HEK293 (cell line): ENCODE results near the gene PRPF38B.
A peak's percentile ranks its signal among the peaks of the same experiment; 100 is the strongest.

Source experiments
- CTCF ChIA-PET: fragments of 350-600 bp; formaldehyde crosslinking; extraction: SDS; loops from one replicate; lab custom pipeline; 2021; ENCODE audit warnings: antibody characterized with exemption; lab: Yijun Ruan, JAX
- POLR2A ChIA-PET: fragments of 300-600 bp; formaldehyde crosslinking; extraction: SDS; loops from one replicate; lab custom pipeline; 2020; ENCODE audit warnings: antibody characterized with exemption, inconsistent platforms; lab: Yijun Ruan, JAX
- H3K27ac ChIP-seq: fragments of 200-500 bp; sonication (Bioruptor generic); 2 replicates; pipeline ENCODE4 v1.5.1; 2014; ENCODE audit warnings: low read depth, low read length, control low read depth, inconsistent platforms; ENCODE audit errors: extremely low read depth
- H3K36me3 ChIP-seq, 2 experiments: fragments of 200-500 bp in 1 of 2; sonication (Bioruptor generic) in 1 of 2; 1 replicate in 1 of 2; 2 replicates in 1 of 2; pipeline ENCODE4 v1.5.1; 2014 to 2017; ENCODE audit warnings: inconsistent platforms in 2 of 2, low read length in 2 of 2; ENCODE audit not compliant: control insufficient read depth in 2 of 2, insufficient read depth in 1 of 2
- H3K4me1 ChIP-seq: fragments of 200-500 bp; sonication (Bioruptor generic); 2 replicates; pipeline ENCODE4 v1.5.1; 2014; ENCODE audit warnings: mild to moderate bottlenecking, low read length, inconsistent platforms; ENCODE audit not compliant: control insufficient read depth, insufficient read depth
- H3K4me3 ChIP-seq: 2 replicates; pipeline ENCODE4 v1.5.1; 2011; ENCODE audit warnings: low read depth, mild to moderate bottlenecking, control low read depth, low read length, moderate library complexity
- H3K9me3 ChIP-seq: fragments of 200-500 bp; sonication (Bioruptor generic); 2 replicates; pipeline ENCODE4 v1.5.1; 2014; ENCODE audit warnings: low read depth, low read length, inconsistent platforms; ENCODE audit not compliant: control insufficient read depth, insufficient read depth
- IKZF3 ChIP-seq: fragments of 450-650 bp; IDR thresholded peaks from 2 replicates; pipeline ENCODE4 v1.5.0; 2018; ENCODE audit warnings: missing biosample characterization, mild to moderate bottlenecking, missing genetic modification characterization, moderate library complexity
- KLF7 ChIP-seq: fragments of 450-650 bp; formaldehyde crosslinking; IDR thresholded peaks from 2 replicates; pipeline ENCODE4 v1.5.1; 2016; ENCODE audit warnings: missing biosample characterization, missing genetic modification characterization, borderline replicate concordance
- KLF8 ChIP-seq: fragments of 450-650 bp; formaldehyde crosslinking; IDR thresholded peaks from 2 replicates; pipeline ENCODE4 v1.5.1; 2016; ENCODE audit warnings: missing biosample characterization, missing genetic modification characterization
- PRDM1 ChIP-seq: fragments of 450-650 bp; formaldehyde crosslinking; IDR thresholded peaks from 2 replicates; pipeline ENCODE4; 2016; ENCODE audit warnings: missing biosample characterization, missing genetic modification characterization
- SCRT2 ChIP-seq: fragments of 450-650 bp; formaldehyde crosslinking; IDR thresholded peaks from 2 replicates; pipeline ENCODE4 v1.5.1; 2016; ENCODE audit warnings: missing biosample characterization, missing genetic modification characterization
- ZBTB21 ChIP-seq: fragments of 450-650 bp; formaldehyde crosslinking; IDR thresholded peaks from 2 replicates; pipeline ENCODE4 v1.5.1; 2017; ENCODE audit warnings: missing biosample characterization, missing genetic modification characterization
- ZBTB48 ChIP-seq: fragments of 450-650 bp; formaldehyde crosslinking; IDR thresholded peaks from 2 replicates; pipeline ENCODE4 v1.5.1; 2016; ENCODE audit warnings: missing biosample characterization, missing genetic modification characterization
- ZEB2 ChIP-seq: fragments of 450-650 bp; formaldehyde crosslinking; IDR thresholded peaks from 2 replicates; pipeline ENCODE4 v1.5.1; 2016; ENCODE audit warnings: missing biosample characterization, missing genetic modification characterization
- ZIC2 ChIP-seq: fragments of 450-650 bp; formaldehyde crosslinking; IDR thresholded peaks from 2 replicates; pipeline ENCODE4 v1.5.1; 2016; ENCODE audit warnings: missing biosample characterization, missing genetic modification characterization
- ZNF121 ChIP-seq: fragments of 450-650 bp; formaldehyde crosslinking; IDR thresholded peaks from 2 replicates; pipeline ENCODE4 v1.5.1; 2016; ENCODE audit warnings: missing biosample characterization, missing genetic modification characterization
- ZNF133 ChIP-seq: fragments of 450-650 bp; formaldehyde crosslinking; IDR thresholded peaks from 2 replicates; pipeline ENCODE4 v1.5.1; 2016; ENCODE audit warnings: missing biosample characterization, missing genetic modification characterization
- ZNF138 ChIP-seq: fragments of 450-650 bp; formaldehyde crosslinking; IDR thresholded peaks from 2 replicates; pipeline ENCODE4 v1.5.1; 2016; ENCODE audit warnings: missing biosample characterization, missing genetic modification characterization, borderline replicate concordance
- ZNF184 ChIP-seq: fragments of 450-650 bp; IDR thresholded peaks from 2 replicates; pipeline ENCODE4 v1.5.1; 2018; ENCODE audit warnings: missing biosample characterization, mild to moderate bottlenecking, missing genetic modification characterization
- ZNF202 ChIP-seq: fragments of 450-650 bp; formaldehyde crosslinking; IDR thresholded peaks from 2 replicates; pipeline ENCODE4 v1.5.1; 2016; ENCODE audit warnings: missing biosample characterization, missing genetic modification characterization, borderline replicate concordance
- ZNF292 ChIP-seq: fragments of 450-650 bp; formaldehyde crosslinking; IDR thresholded peaks from 2 replicates; pipeline ENCODE4 v1.5.1; 2016; ENCODE audit warnings: low read depth, missing biosample characterization, missing genetic modification characterization, borderline replicate concordance
- ZNF302 ChIP-seq: fragments of 450-650 bp; formaldehyde crosslinking; IDR thresholded peaks from 2 replicates; pipeline ENCODE4 v1.5.1; 2016; ENCODE audit warnings: missing biosample characterization, missing genetic modification characterization, low read depth
- ZNF341 ChIP-seq: fragments of 450-650 bp; formaldehyde crosslinking; IDR thresholded peaks from 2 replicates; pipeline ENCODE4; 2016; ENCODE audit warnings: low read depth, missing biosample characterization, missing genetic modification characterization
- ZNF366 ChIP-seq: fragments of 450-650 bp; formaldehyde crosslinking; conservative IDR thresholded peaks from 2 replicates; pipeline ENCODE4 v1.5.1; 2016; ENCODE audit warnings: missing biosample characterization, missing genetic modification characterization
- ZNF629 ChIP-seq: fragments of 450-650 bp; formaldehyde crosslinking; IDR thresholded peaks from 2 replicates; pipeline ENCODE4 v1.5.1; 2017; ENCODE audit warnings: missing biosample characterization, missing genetic modification characterization
- ZNF660 ChIP-seq: fragments of 450-650 bp; IDR thresholded peaks from 2 replicates; pipeline ENCODE4 v1.5.1; 2018; ENCODE audit warnings: missing biosample characterization, mild to moderate bottlenecking, missing genetic modification characterization
- ZSCAN16 ChIP-seq: fragments of 450-650 bp; formaldehyde crosslinking; IDR thresholded peaks from 2 replicates; pipeline ENCODE4 v1.5.1; 2016; ENCODE audit warnings: missing biosample characterization, missing genetic modification characterization
- TF ChIP-seq, protein P1 (sequence below): fragments of 450-650 bp; formaldehyde crosslinking; IDR thresholded peaks from 2 replicates; pipeline ENCODE4 v1.5.1; 2016; ENCODE audit warnings: missing biosample characterization, missing genetic modification characterization
- TF ChIP-seq, protein P2 (sequence below): fragments of 450-650 bp; formaldehyde crosslinking; IDR thresholded peaks from 2 replicates; pipeline ENCODE4 v1.5.1; 2016; ENCODE audit warnings: missing biosample characterization, missing genetic modification characterization
- TF ChIP-seq, protein P3 (sequence below): fragments of 450-650 bp; formaldehyde crosslinking; IDR thresholded peaks from 2 replicates; pipeline ENCODE4 v1.5.1; 2016; ENCODE audit warnings: missing biosample characterization, missing genetic modification characterization
- TF ChIP-seq, protein P4 (sequence below): fragments of 450-650 bp; formaldehyde crosslinking; IDR thresholded peaks from 2 replicates; pipeline ENCODE4 v1.5.1; 2016; ENCODE audit warnings: missing biosample characterization, missing genetic modification characterization, low read depth

The PRPF38B gene

GRCh38 chr1:108749081-108749480, 57.0 kb downstream of the PRPF38B start (continued):
- TF ChIP-seq ZNF202 (no peak), SCRT2 (tag by site-specific recombination) (no peak), ZNF302 (tag by site-specific recombination) (no peak)

DNA sequence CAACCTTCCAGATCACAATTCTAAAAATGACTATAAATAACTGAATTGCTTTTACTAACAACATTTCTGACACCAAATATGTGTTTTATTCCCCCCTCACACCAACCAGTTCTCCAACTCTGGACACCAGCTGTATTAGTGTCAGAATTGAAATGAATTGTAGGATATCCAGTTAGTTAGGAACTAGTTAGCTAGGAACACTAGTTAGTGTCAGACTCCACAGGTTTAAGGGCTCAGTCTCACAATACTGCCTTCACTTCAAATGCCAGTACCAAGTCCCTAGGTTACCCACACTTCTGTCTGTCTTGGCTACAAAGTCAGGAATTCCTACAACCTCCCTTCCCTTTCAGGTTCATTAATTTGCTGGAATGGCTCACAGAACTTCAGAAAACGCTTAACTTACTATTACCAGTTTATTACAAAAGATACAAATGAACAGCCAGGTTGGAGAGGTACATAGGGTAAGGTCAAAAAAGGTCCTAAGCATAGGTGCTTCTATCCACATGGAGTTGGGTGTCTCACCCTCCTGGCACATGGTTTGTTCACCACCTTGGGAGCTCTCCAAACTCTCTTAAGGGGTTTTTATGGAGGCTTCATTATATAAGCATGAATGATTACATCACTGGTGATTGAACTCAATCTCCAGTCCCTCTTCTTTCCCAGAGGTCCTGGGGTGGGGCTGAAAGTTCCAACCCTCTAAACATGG, 58.5 kb downstream of the PRPF38B start:
- ChIA-PET POLR2A (interaction anchor here (1.4 kb wide), 1 partner anchor 59 kb away, joined by 7 read pairs; the partner anchor contains the start of gene PRPF38B), CTCF (interaction anchor here (0.6 to 1.2 kb wide), 3 partner anchors 42 to 126 kb away, joined by 3 to 5 read pairs (median 3); partner anchors contain the start of genes GPSM2 and PRPF38B)
- TF ChIP-seq, protein P1, sequence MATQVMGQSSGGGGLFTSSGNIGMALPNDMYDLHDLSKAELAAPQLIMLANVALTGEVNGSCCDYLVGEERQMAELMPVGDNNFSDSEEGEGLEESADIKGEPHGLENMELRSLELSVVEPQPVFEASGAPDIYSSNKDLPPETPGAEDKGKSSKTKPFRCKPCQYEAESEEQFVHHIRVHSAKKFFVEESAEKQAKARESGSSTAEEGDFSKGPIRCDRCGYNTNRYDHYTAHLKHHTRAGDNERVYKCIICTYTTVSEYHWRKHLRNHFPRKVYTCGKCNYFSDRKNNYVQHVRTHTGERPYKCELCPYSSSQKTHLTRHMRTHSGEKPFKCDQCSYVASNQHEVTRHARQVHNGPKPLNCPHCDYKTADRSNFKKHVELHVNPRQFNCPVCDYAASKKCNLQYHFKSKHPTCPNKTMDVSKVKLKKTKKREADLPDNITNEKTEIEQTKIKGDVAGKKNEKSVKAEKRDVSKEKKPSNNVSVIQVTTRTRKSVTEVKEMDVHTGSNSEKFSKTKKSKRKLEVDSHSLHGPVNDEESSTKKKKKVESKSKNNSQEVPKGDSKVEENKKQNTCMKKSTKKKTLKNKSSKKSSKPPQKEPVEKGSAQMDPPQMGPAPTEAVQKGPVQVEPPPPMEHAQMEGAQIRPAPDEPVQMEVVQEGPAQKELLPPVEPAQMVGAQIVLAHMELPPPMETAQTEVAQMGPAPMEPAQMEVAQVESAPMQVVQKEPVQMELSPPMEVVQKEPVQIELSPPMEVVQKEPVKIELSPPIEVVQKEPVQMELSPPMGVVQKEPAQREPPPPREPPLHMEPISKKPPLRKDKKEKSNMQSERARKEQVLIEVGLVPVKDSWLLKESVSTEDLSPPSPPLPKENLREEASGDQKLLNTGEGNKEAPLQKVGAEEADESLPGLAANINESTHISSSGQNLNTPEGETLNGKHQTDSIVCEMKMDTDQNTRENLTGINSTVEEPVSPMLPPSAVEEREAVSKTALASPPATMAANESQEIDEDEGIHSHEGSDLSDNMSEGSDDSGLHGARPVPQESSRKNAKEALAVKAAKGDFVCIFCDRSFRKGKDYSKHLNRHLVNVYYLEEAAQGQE (tag by site-specific recombination), result peak; percentile 78
- peak; percentile 46; the same call in 1 of the 2 replicates for TF ChIP-seq ZNF341
- TF ChIP-seq, protein P2, sequence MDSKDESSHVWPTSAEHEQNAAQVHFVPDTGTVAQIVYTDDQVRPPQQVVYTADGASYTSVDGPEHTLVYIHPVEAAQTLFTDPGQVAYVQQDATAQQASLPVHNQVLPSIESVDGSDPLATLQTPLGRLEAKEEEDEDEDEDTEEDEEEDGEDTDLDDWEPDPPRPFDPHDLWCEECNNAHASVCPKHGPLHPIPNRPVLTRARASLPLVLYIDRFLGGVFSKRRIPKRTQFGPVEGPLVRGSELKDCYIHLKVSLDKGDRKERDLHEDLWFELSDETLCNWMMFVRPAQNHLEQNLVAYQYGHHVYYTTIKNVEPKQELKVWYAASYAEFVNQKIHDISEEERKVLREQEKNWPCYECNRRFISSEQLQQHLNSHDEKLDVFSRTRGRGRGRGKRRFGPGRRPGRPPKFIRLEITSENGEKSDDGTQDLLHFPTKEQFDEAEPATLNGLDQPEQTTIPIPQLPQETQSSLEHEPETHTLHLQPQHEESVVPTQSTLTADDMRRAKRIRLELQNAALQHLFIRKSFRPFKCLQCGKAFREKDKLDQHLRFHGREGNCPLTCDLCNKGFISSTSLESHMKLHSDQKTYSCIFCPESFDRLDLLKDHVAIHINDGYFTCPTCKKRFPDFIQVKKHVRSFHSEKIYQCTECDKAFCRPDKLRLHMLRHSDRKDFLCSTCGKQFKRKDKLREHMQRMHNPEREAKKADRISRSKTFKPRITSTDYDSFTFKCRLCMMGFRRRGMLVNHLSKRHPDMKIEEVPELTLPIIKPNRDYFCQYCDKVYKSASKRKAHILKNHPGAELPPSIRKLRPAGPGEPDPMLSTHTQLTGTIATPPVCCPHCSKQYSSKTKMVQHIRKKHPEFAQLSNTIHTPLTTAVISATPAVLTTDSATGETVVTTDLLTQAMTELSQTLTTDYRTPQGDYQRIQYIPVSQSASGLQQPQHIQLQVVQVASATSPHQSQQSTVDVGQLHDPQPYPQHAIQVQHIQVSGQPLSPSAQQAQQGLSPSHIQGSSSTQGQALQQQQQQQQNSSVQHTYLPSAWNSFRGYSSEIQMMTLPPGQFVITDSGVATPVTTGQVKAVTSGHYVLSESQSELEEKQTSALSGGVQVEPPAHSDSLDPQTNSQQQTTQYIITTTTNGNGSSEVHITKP (tag by site-specific recombination), result peak; percentile 98
- TF ChIP-seq SCRT2 (tag by site-specific recombination), result 0 out of 2 replicates have a peak, but pooled peaks have one; percentile 19
- TF ChIP-seq KLF8 (tag by site-specific recombination), result 0 out of 2 replicates have a peak, but pooled peaks have one; percentile 21
- TF ChIP-seq ZBTB48 (tag by site-specific recombination), result peak; percentile 74; the same call in 1 of the 2 replicates
- TF ChIP-seq ZNF184 (tag by site-specific recombination), result 0 out of 2 replicates have a peak, but pooled peaks have one; percentile 10
- no peak for TF ChIP-seq ZNF138
- TF ChIP-seq ZNF133, result no peak
- peak; percentile 46; the same call in 1 of the 2 replicates for TF ChIP-seq ZNF660 (tag by site-specific recombination)
- TF ChIP-seq ZNF629, result peak; percentile 38; the same call in 1 of the 2 replicates
- TF ChIP-seq ZNF292 (tag by site-specific recombination), result no peak
- TF ChIP-seq IKZF3 (tag by site-specific recombination), result 0 out of 2 replicates have a peak, but pooled peaks have one; percentile 26
- TF ChIP-seq, protein P3, sequence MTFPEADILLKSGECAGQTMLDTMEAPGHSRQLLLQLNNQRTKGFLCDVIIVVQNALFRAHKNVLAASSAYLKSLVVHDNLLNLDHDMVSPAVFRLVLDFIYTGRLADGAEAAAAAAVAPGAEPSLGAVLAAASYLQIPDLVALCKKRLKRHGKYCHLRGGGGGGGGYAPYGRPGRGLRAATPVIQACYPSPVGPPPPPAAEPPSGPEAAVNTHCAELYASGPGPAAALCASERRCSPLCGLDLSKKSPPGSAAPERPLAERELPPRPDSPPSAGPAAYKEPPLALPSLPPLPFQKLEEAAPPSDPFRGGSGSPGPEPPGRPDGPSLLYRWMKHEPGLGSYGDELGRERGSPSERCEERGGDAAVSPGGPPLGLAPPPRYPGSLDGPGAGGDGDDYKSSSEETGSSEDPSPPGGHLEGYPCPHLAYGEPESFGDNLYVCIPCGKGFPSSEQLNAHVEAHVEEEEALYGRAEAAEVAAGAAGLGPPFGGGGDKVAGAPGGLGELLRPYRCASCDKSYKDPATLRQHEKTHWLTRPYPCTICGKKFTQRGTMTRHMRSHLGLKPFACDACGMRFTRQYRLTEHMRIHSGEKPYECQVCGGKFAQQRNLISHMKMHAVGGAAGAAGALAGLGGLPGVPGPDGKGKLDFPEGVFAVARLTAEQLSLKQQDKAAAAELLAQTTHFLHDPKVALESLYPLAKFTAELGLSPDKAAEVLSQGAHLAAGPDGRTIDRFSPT (tag by site-specific recombination), result 0 out of 2 replicates have a peak, but pooled peaks have one; percentile 53
- no peak for TF ChIP-seq PRDM1 (tag by site-specific recombination)
- TF ChIP-seq ZNF366 (tag by site-specific recombination), result peak; percentile 43; the same call in 1 of the 2 replicates
- TF ChIP-seq ZBTB21 (tag by site-specific recombination), result 0 out of 2 replicates have a peak, but pooled peaks have one; percentile 20
- peak; percentile 61; the same call in 1 of the 2 replicates for TF ChIP-seq ZSCAN16 (tag by site-specific recombination)
- TF ChIP-seq, protein P4, sequence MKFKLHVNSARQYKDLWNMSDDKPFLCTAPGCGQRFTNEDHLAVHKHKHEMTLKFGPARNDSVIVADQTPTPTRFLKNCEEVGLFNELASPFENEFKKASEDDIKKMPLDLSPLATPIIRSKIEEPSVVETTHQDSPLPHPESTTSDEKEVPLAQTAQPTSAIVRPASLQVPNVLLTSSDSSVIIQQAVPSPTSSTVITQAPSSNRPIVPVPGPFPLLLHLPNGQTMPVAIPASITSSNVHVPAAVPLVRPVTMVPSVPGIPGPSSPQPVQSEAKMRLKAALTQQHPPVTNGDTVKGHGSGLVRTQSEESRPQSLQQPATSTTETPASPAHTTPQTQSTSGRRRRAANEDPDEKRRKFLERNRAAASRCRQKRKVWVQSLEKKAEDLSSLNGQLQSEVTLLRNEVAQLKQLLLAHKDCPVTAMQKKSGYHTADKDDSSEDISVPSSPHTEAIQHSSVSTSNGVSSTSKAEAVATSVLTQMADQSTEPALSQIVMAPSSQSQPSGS (tag by site-specific recombination), result peak; percentile 40; the same call in 1 of the 2 replicates
- TF ChIP-seq ZEB2, result peak; percentile 36; the same call in 1 of the 2 replicates
- TF ChIP-seq ZNF121 (tag by site-specific recombination), result no peak
- TF ChIP-seq ZIC2, result no peak
- no peak for TF ChIP-seq KLF7

More for the DNA sequence above, 58.5 kb downstream of the PRPF38B start:
- Histone ChIP-seq H3K27ac (no peak overlapping the region), H3K4me1 (peaks cover 2% of the 10 kb centered on the region; the same call in 1 of the 2 replicates), H3K36me3 (peaks cover 13 to 21% of the 10 kb centered on the region in 2 experiments), H3K4me3 (no peak overlapping the region), H3K9me3 (no peaks in the 10 kb centered on the region)
